ENCODE results near the gene EXOSC3.

The EXOSC3 gene

DNA sequence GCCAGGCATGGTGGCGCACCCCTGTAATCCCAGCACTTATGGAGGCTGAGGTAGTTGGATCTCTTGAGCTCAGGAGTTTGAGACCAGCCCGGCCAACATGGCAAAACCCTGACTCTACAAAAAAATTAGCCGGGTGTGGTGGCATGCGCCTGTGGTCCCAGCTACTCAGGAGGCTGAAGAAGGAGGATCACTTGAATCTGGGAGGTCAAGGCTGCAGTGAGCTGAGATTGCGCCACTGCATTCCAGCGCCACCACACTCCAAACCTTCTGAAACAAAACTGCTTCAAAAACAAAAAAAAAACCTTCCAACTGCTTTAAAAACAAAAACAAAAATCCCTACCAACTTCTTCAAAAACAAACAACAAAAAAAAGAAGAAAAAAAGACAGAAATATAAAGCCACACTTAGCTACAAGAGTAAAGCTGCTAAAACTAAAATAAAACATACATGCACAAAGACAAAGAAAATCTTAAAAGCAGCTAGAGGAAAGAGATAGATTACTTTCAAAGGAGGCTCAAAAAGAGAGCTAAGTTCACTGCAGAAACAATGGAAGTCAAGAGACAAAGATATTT is 27.1 kb upstream of the EXOSC3 start:
- no peak for TF ChIP-seq SIN3A (IDR thresholded peaks at IDR 0.05; ENCODE audit: borderline replicate concordance, insufficient read depth, low read length)
- no peak for TF ChIP-seq TAF1 (IDR thresholded peaks at IDR 0.05; ENCODE audit: borderline replicate concordance, insufficient read depth, low read length)
- TF ChIP-seq, protein P1, sequence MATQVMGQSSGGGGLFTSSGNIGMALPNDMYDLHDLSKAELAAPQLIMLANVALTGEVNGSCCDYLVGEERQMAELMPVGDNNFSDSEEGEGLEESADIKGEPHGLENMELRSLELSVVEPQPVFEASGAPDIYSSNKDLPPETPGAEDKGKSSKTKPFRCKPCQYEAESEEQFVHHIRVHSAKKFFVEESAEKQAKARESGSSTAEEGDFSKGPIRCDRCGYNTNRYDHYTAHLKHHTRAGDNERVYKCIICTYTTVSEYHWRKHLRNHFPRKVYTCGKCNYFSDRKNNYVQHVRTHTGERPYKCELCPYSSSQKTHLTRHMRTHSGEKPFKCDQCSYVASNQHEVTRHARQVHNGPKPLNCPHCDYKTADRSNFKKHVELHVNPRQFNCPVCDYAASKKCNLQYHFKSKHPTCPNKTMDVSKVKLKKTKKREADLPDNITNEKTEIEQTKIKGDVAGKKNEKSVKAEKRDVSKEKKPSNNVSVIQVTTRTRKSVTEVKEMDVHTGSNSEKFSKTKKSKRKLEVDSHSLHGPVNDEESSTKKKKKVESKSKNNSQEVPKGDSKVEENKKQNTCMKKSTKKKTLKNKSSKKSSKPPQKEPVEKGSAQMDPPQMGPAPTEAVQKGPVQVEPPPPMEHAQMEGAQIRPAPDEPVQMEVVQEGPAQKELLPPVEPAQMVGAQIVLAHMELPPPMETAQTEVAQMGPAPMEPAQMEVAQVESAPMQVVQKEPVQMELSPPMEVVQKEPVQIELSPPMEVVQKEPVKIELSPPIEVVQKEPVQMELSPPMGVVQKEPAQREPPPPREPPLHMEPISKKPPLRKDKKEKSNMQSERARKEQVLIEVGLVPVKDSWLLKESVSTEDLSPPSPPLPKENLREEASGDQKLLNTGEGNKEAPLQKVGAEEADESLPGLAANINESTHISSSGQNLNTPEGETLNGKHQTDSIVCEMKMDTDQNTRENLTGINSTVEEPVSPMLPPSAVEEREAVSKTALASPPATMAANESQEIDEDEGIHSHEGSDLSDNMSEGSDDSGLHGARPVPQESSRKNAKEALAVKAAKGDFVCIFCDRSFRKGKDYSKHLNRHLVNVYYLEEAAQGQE (IDR thresholded peaks at IDR 0.05; ENCODE audit: insufficient read depth in 1 of 2, low read depth in 2 of 2, low read length in 2 of 2), result no peak

DNA sequence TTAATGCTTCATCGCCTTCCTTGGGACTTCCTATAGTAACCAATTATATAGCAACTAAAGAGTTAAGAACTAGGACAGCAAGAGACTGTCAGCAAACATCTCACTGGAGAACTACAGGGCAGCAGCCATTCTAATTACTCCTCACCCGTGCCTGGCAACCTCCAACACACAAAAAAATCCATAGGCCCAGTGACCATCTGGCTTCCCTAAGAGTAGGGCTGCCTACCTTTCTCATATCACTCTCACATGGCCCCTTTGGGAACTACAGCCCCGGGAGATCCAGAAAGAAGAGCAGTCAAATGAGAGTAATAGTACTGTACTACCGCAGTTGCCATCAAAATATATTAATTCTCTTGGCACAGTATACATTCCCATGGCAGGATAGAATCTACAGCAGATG is 21.4 kb upstream of the EXOSC3 start:
- TF ChIP-seq SIN3A (IDR thresholded peaks at IDR 0.05; ENCODE audit: borderline replicate concordance, insufficient read depth, low read length) (no peak), POLR2AphosphoS5 (IDR thresholded peaks at IDR 0.05; ENCODE audit: low read depth, low read length) (no peak), TAF1 (IDR thresholded peaks at IDR 0.05; ENCODE audit: borderline replicate concordance, insufficient read depth, low read length) (no peak), FOXP2 (optimal IDR thresholded peaks at IDR 0.05; ENCODE audit: borderline replicate concordance, extremely low read depth, extremely low read length, insufficient read depth) (no peak)
- TF ChIP-seq, protein P1 (IDR thresholded peaks at IDR 0.05; ENCODE audit: insufficient read depth in 1 of 2, low read depth in 2 of 2, low read length in 2 of 2), result no peak

DNA sequence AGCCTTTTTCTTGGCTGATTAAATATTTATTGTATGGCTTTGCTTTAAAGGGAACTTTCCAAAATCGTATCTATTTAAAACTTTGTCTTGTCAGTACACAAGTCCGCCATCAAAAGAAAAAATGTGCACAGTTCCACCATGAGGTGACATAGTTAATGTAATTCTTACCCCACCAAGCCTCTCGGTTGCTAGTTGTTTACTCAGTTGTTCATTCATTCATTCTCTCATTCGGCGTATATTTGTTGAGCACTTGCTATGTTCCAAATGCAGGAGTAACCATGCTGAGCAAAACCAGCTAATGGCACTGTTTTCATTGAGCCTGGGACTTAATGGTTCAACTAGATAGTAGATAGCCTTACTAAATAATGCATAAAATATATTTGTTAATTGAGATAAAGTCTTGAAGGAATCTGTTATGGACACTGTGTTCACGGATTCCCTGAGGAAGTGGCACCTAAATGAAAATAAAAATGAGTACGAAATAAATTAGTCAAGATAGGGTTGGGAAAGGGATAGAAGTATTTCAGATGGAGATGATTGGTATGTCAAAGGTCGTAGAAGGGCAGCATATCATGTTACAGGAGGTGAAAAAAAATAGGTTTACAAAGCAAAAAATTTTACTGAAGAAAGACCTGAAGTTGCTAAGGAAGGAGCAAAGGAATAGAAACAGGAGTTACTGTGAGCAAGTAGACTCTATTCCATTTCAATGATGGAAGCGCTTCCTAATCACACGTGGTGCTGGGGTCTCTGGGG is 17.3 kb upstream of the EXOSC3 start:
- TF ChIP-seq FOXP2 (optimal IDR thresholded peaks at IDR 0.05; ENCODE audit: borderline replicate concordance, extremely low read depth, extremely low read length, insufficient read depth), result no peak
- TF ChIP-seq TAF1 (IDR thresholded peaks at IDR 0.05; ENCODE audit: borderline replicate concordance, insufficient read depth, low read length), result no peak
- TF ChIP-seq POLR2AphosphoS5 (IDR thresholded peaks at IDR 0.05; ENCODE audit: low read depth, low read length), result no peak
- TF ChIP-seq, protein P1 (IDR thresholded peaks at IDR 0.05; ENCODE audit: insufficient read depth in 1 of 2, low read depth in 2 of 2, low read length in 2 of 2), result no peak
- TF ChIP-seq SIN3A (IDR thresholded peaks at IDR 0.05; ENCODE audit: borderline replicate concordance, insufficient read depth, low read length), result no peak

DNA sequence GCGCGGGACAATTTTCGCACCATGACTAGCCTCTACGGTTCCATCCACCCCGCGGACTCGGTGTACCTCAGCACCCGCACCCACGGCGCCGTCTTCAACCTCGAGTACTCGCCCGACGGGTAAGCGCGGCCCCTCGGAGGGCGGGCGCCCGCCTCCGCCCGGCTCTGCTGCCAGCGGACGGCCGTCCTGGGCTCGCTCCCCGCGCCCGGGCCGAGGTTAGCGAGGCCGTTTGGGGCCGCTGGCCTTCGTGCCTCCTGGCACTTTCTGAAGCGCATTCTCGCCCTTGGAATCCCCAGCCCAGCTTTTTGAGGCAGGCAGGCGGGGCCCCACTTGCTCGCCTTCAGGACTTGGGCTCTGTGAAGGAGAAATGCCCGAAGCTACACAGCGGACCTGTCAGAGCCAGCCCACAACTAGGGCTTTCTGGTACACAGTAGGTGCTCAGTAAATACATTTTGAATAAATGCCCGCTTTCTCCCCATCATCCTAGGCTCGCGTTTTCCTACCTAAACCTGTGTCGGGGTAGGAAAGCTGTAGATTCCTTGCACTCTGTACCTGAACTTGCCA is 16.5 kb upstream of the EXOSC3 start:
- TF ChIP-seq, protein P1 (IDR thresholded peaks at IDR 0.05; ENCODE audit: insufficient read depth in 1 of 2, low read depth in 2 of 2, low read length in 2 of 2), result no peak
- TF ChIP-seq SIN3A (IDR thresholded peaks at IDR 0.05; ENCODE audit: borderline replicate concordance, insufficient read depth, low read length), result no peak

Measured in PFSK-1 (cell line).